Liver (tissue), 9 donors: ENCODE data around the gene CHAMP1. TPM values are rescaled to one million over a fixed set of nuclear protein-coding genes. Genes with fewer than 3 reads are reported as not detected.

ENCODE experiments used
- DNase-seq: peaks from one replicate; pipeline ENCODE4 v3.0.0-alpha.2; 2017; ENCODE audit warnings: low spot score
- H3K27ac ChIP-seq, 2 donors: one replicate each; pipeline ENCODE4 v1.7.0; 2013; ENCODE audit warnings: inconsistent platforms in 2 of 2, low read length in 2 of 2, control low read depth in 1 of 2, low read depth in 1 of 2, mild to moderate bottlenecking in 1 of 2
- H3K27me3 ChIP-seq, 4 donors: one replicate each; pipeline versions ENCODE4 v1.6.1 to v1.7.0; 2013; ENCODE audit warnings: low read length in 3 of 4, inconsistent platforms in 1 of 4, mild to moderate bottlenecking in 1 of 4, moderate library complexity in 1 of 4; ENCODE audit not compliant: control insufficient read depth in 4 of 4, insufficient read depth in 4 of 4
- H3K36me3 ChIP-seq, 4 donors: one replicate each; pipeline versions ENCODE4 v1.6.1 to v1.7.0; 2013; ENCODE audit warnings: low read length in 3 of 4, mild to moderate bottlenecking in 3 of 4, low read depth in 1 of 4, moderate library complexity in 1 of 4; ENCODE audit not compliant: control insufficient read depth in 4 of 4, insufficient read depth in 3 of 4
- H3K4me1 ChIP-seq, 4 donors: one replicate each; pipeline versions ENCODE4 v1.6.1 to v1.7.0; 2013; ENCODE audit warnings: low read length in 3 of 4, mild to moderate bottlenecking in 3 of 4, moderate library complexity in 1 of 4; ENCODE audit not compliant: control insufficient read depth in 4 of 4, insufficient read depth in 4 of 4
- H3K4me3 ChIP-seq, 3 donors: one replicate each; pipeline versions ENCODE4 v1.6.1 to v1.7.0; 2013; ENCODE audit warnings: low read length in 3 of 3, control low read depth in 1 of 3, low read depth in 1 of 3, mild to moderate bottlenecking in 1 of 3
- H3K9ac ChIP-seq, 2 donors: one replicate each; pipeline ENCODE4 v1.7.0; 2013; ENCODE audit warnings: low read length in 2 of 2, mild to moderate bottlenecking in 2 of 2, moderate library complexity in 2 of 2, control low read depth in 1 of 2, low read depth in 1 of 2
- H3K9me3 ChIP-seq, 4 donors: one replicate each; pipeline versions ENCODE4 v1.6.1 to v1.7.0; 2013; ENCODE audit warnings: low read length in 3 of 4; ENCODE audit not compliant: control insufficient read depth in 4 of 4
- ATF3 ChIP-seq: IDR thresholded peaks from 2 replicates; pipeline ENCODE4 v1.6.1; 2016; ENCODE audit warnings: antibody characterized with exemption
- CTCF ChIP-seq: fragments of 150-350 bp; IDR thresholded peaks from 2 replicates; pipeline ENCODE4 v1.5.1; 2017; ENCODE audit warnings: improper control_type of control experiment, low read depth, low read length; ENCODE audit not compliant: missing input control
- EGR1 ChIP-seq, 2 donors: IDR thresholded peaks; 2 replicates each; pipeline ENCODE4 v1.6.1; 2016 to 2018; ENCODE audit warnings: antibody characterized with exemption in 2 of 2, low read depth in 2 of 2
- FOXA1 ChIP-seq: IDR thresholded peaks from 2 replicates; pipeline ENCODE4 v1.6.1; 2016; ENCODE audit warnings: antibody characterized with exemption
- FOXA2 ChIP-seq: IDR thresholded peaks from 2 replicates; pipeline ENCODE4 v1.6.1; 2016; ENCODE audit warnings: antibody characterized with exemption
- GABPA ChIP-seq, 2 donors: IDR thresholded peaks in 1 of 2; conservative IDR thresholded peaks in 1 of 2; 2 replicates each; pipeline ENCODE4 v1.6.1; 2016; ENCODE audit warnings: antibody characterized with exemption in 2 of 2, mild to moderate bottlenecking in 1 of 2, moderate library complexity in 1 of 2
- HNF4A ChIP-seq, 2 donors: conservative IDR thresholded peaks; 2 replicates each; pipeline ENCODE4 v1.6.1; 2016; ENCODE audit warnings: antibody characterized with exemption in 2 of 2, mild to moderate bottlenecking in 2 of 2
- HNF4G ChIP-seq: IDR thresholded peaks from 2 replicates; pipeline ENCODE4 v1.6.1; 2016; ENCODE audit warnings: antibody characterized with exemption
- JUND ChIP-seq, 2 donors: IDR thresholded peaks; 2 replicates each; pipeline ENCODE4 v1.6.1; 2016; ENCODE audit warnings: antibody characterized with exemption in 2 of 2
- NR2F2 ChIP-seq: IDR thresholded peaks from 2 replicates; pipeline ENCODE4 v1.6.1; 2016; ENCODE audit warnings: antibody characterized with exemption
- RAD21 ChIP-seq, 2 donors: IDR thresholded peaks; 2 replicates each; pipeline ENCODE4 v1.6.1; 2016; ENCODE audit warnings: antibody characterized with exemption in 2 of 2, mild to moderate bottlenecking in 2 of 2
- RXRA ChIP-seq, 2 donors: IDR thresholded peaks; 2 replicates each; pipeline ENCODE4 v1.6.1; 2017 to 2018; ENCODE audit warnings: antibody characterized with exemption in 2 of 2, mild to moderate bottlenecking in 1 of 2
- SP1 ChIP-seq: IDR thresholded peaks from 2 replicates; pipeline ENCODE4 v1.6.1; 2018; ENCODE audit warnings: antibody characterized with exemption, mild to moderate bottlenecking
- TAF1 ChIP-seq: conservative IDR thresholded peaks from 2 replicates; pipeline ENCODE4 v1.6.1; 2016; ENCODE audit warnings: antibody characterized with exemption, mild to moderate bottlenecking
- YY1 ChIP-seq: IDR thresholded peaks from 2 replicates; pipeline ENCODE4 v1.6.1; 2016; ENCODE audit warnings: antibody characterized with exemption, mild to moderate bottlenecking
- ZBTB33 ChIP-seq: IDR thresholded peaks from 2 replicates; pipeline ENCODE4 v1.6.1; 2016; ENCODE audit warnings: antibody characterized with exemption
- WGBS: extraction: QIAGEN DNeasy Blood & Tissue Kit; methylation state at CpG from one replicate; pipeline ENCODE4 v1.1.7; 2013; 5-methylcytosine and 5-hydroxymethylcytosine counted together
- polyA plus RNA-seq, 2 donors: library from polyadenylated mRNA; stranded (reverse) in 1 of 2; unstranded in 1 of 2; fragments of 200-250 nt in 1 of 2; fragments of >200 nt in 1 of 2; fragmentation: Nextera tagmentation in 1 of 2; extraction: Ambion mirVana in 1 of 2; gene quantifications; one replicate each; pipeline versions ENCODE4 v1.2.1 to v1.2.3, GENCODE V29; 2013 to 2015
- total RNA-seq, 2 donors: library from RNA; depleted of rRNA; stranded (reverse); fragments of >200 nt; gene quantifications; one replicate each; pipeline ENCODE4 v1.2.3, GENCODE V29; 2014
- TF ChIP-seq, protein P1 (sequence below): IDR thresholded peaks from 2 replicates; pipeline ENCODE4 v1.6.1; 2016; ENCODE audit warnings: antibody characterized with exemption, mild to moderate bottlenecking
- TF ChIP-seq, protein P2 (sequence below): IDR thresholded peaks from 2 replicates; pipeline ENCODE4 v1.6.1; 2016; ENCODE audit warnings: antibody characterized with exemption
- donor health status: healthy.
- donor health status: healthy.
- donor health status: healthy.
- donor health status: healthy.
- donor health status: healthy.

The CHAMP1 gene
- total and polyA plus RNA-seq, 4 donors = 6.2 to 15.1 (median 7.8) TPM

GRCh38 chr13:114318624-114319023 lies 4.3 kb downstream of the CHAMP1 start:
- Histone ChIP-seq H3K9me3 (no peaks in the 10 kb centered on the region), H3K4me1 (peaks cover 3 to 18% (median 11%) of the 10 kb centered on the region in 4 donors), H3K27ac (no peak overlapping the region), H3K36me3 (peaks cover 0 to 19% (median 17%) of the 10 kb centered on the region in 4 donors), H3K4me3 (no peak overlapping the region), H3K27me3 (no peaks in the 10 kb centered on the region), H3K9ac (no peak overlapping the region)
- DNase-seq = no peak
- 52% methylated on average over 1 of the region's 1 CpG for WGBS
- TF ChIP-seq CTCF = no peak
- no peak for TF ChIP-seq EGR1 (IDR thresholded peaks at IDR 0.05; ENCODE audit: low read depth in 2 of 2)
- no peak for TF ChIP-seq ZBTB33
- TF ChIP-seq HNF4A (conservative IDR thresholded peaks at IDR 0.05) = no peak
- no peak for TF ChIP-seq NR2F2
- TF ChIP-seq RAD21 (IDR thresholded peaks at IDR 0.05) = no peak
- TF ChIP-seq GABPA (IDR thresholded peaks at IDR 0.05 in 1 of 2, conservative IDR thresholded peaks at IDR 0.05 in 1 of 2) = no peak
- TF ChIP-seq YY1 = no peak
- TF ChIP-seq ATF3 = no peak
- TF ChIP-seq RXRA (IDR thresholded peaks at IDR 0.05) = no peak
- no peak for TF ChIP-seq JUND (IDR thresholded peaks at IDR 0.05)
- no peak for TF ChIP-seq SP1
- TF ChIP-seq FOXA1 = no peak
- TF ChIP-seq, protein P1, sequence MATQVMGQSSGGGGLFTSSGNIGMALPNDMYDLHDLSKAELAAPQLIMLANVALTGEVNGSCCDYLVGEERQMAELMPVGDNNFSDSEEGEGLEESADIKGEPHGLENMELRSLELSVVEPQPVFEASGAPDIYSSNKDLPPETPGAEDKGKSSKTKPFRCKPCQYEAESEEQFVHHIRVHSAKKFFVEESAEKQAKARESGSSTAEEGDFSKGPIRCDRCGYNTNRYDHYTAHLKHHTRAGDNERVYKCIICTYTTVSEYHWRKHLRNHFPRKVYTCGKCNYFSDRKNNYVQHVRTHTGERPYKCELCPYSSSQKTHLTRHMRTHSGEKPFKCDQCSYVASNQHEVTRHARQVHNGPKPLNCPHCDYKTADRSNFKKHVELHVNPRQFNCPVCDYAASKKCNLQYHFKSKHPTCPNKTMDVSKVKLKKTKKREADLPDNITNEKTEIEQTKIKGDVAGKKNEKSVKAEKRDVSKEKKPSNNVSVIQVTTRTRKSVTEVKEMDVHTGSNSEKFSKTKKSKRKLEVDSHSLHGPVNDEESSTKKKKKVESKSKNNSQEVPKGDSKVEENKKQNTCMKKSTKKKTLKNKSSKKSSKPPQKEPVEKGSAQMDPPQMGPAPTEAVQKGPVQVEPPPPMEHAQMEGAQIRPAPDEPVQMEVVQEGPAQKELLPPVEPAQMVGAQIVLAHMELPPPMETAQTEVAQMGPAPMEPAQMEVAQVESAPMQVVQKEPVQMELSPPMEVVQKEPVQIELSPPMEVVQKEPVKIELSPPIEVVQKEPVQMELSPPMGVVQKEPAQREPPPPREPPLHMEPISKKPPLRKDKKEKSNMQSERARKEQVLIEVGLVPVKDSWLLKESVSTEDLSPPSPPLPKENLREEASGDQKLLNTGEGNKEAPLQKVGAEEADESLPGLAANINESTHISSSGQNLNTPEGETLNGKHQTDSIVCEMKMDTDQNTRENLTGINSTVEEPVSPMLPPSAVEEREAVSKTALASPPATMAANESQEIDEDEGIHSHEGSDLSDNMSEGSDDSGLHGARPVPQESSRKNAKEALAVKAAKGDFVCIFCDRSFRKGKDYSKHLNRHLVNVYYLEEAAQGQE = no peak
- TF ChIP-seq, protein P2, sequence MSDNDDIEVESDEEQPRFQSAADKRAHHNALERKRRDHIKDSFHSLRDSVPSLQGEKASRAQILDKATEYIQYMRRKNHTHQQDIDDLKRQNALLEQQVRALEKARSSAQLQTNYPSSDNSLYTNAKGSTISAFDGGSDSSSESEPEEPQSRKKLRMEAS = no peak
- TF ChIP-seq FOXA2 = no peak
- TF ChIP-seq TAF1 = no peak
- TF ChIP-seq HNF4G = no peak
